K562 (cell line): Measurements from ENCODE around the gene PRKCSH. TPM values are rescaled to one million over a fixed set of nuclear protein-coding genes. Genes with fewer than 3 reads are reported as not detected.

ENCODE experiments used
- ATAC-seq: fragments of 200-7000 bp; cut with Tn5 transposase; 3 replicates; pipeline ENCODE4 v1.9.1; 2020; ENCODE audit warnings: moderate library complexity
- BruUV-seq: library from RNA; stranded (reverse); fragments of 400-500 nt; replicated peaks from 2 replicates; lab custom pipeline; 2021; lab: Mats Ljungman, UMichigan
- CTCF ChIA-PET: fragments of 300-600 bp; formaldehyde crosslinking; extraction: SDS; loops from one replicate; lab custom pipeline; 2021; ENCODE audit warnings: low intra/inter-chr PET ratio; lab: Yijun Ruan, JAX
- POLR2A ChIA-PET: fragments of 300-600, 350-650 bp; sonication (Branson Sonifier 250); formaldehyde crosslinking; extraction: SDS; loops from one replicate; lab custom pipeline; 2021; ENCODE audit warnings: antibody characterized with exemption, inconsistent platforms; lab: Yijun Ruan, JAX
- DNase-seq, 4 experiments: peaks; one replicate each; pipeline versions ENCODE4 v3.0.0 to v3.0.0-alpha.2; 2011 to 2018; ENCODE audit warnings: low spot score in 3 of 4, mixed read lengths in 3 of 4; ENCODE audit errors: extremely low read depth in 1 of 4
- FAIRE-seq: peaks from 2 replicates; lab custom pipeline; 2011; peaks lifted over from hg19 to GRCh38; lab: Jason Lieb, UNC
- H2AFZ ChIP-seq: 2 replicates; pipeline ENCODE4 v1.6.0; 2011; ENCODE audit warnings: low read depth, low read length, control low read depth, inconsistent platforms
- H3K27ac ChIP-seq: fragments of 200-600 bp; 3 replicates; pipeline ENCODE4 v1.8.0; 2011; ENCODE audit warnings: low read depth, mild to moderate bottlenecking, control low read depth, inconsistent platforms, low read length, moderate library complexity, mixed read lengths; ENCODE audit errors: extremely low read depth
- H3K27me3 ChIP-seq, 2 experiments: fragments of 300-600 bp in 1 of 2; 2 replicates in 1 of 2; 3 replicates in 1 of 2; pipeline versions ENCODE4 v1.6.0 to v1.8.0; 2011; ENCODE audit warnings: inconsistent platforms in 2 of 2, low read length in 2 of 2, mild to moderate bottlenecking in 1 of 2, mixed read lengths in 1 of 2, moderate library complexity in 1 of 2; ENCODE audit not compliant: control insufficient read depth in 2 of 2, insufficient read depth in 2 of 2
- H3K36me3 ChIP-seq: fragments of 300-600 bp; 3 replicates; pipeline ENCODE4 v1.8.0; 2011; ENCODE audit warnings: mild to moderate bottlenecking, low read length, inconsistent platforms; ENCODE audit not compliant: control insufficient read depth, insufficient read depth
- H3K4me1 ChIP-seq, 2 experiments: fragments of 200-600 bp in 1 of 2; replicated peaks in 1 of 2; 2 replicates in 1 of 2; 3 replicates in 1 of 2; pipeline versions ENCODE4 v1.5.1 to v1.8.0; 2011; ENCODE audit warnings: inconsistent platforms in 2 of 2, low read length in 2 of 2, mild to moderate bottlenecking in 1 of 2, mixed read lengths in 1 of 2, moderate library complexity in 1 of 2; ENCODE audit not compliant: control insufficient read depth in 2 of 2, insufficient read depth in 2 of 2
- H3K4me2 ChIP-seq: 2 replicates; pipeline ENCODE4 v1.6.1; 2011; ENCODE audit warnings: low read length, control low read depth, inconsistent platforms, mixed read lengths; ENCODE audit not compliant: insufficient read depth
- H3K4me3 ChIP-seq: fragments of 200-600 bp; sonication (generic), shearing (Covaris generic); 2 replicates; pipeline ENCODE4 v1.5.1; 2016; ENCODE audit warnings: control low read depth, inconsistent platforms
- H3K79me2 ChIP-seq: fragments of 200-600 bp; 3 replicates; pipeline ENCODE4 v1.8.0; 2011; ENCODE audit warnings: low read length, inconsistent platforms; ENCODE audit not compliant: control insufficient read depth, insufficient read depth
- H3K9ac ChIP-seq, 2 experiments: 2 replicates each; pipeline versions ENCODE4 v1.6.0 to v1.6.1; 2011; ENCODE audit warnings: low read depth in 2 of 2, low read length in 2 of 2, control low read depth in 1 of 2, inconsistent platforms in 1 of 2, mild to moderate bottlenecking in 1 of 2, mixed read lengths in 1 of 2; ENCODE audit not compliant: insufficient read depth in 1 of 2
- H3K9me1 ChIP-seq: one replicate; pipeline ENCODE4 v1.6.0; 2011; ENCODE audit warnings: inconsistent platforms, mild to moderate bottlenecking, low read length, moderate library complexity; ENCODE audit not compliant: control insufficient read depth, insufficient read depth
- H3K9me3 ChIP-seq: replicated peaks from 2 replicates; pipeline ENCODE4 v1.5.1; 2011; ENCODE audit warnings: low read depth, low read length, inconsistent platforms; ENCODE audit not compliant: control insufficient read depth, insufficient read depth
- H4K20me1 ChIP-seq: replicated peaks from 2 replicates; pipeline ENCODE4 v1.6.1; 2011; ENCODE audit warnings: low read length, inconsistent platforms, mixed read lengths; ENCODE audit not compliant: control insufficient read depth, insufficient read depth
- ARID1B ChIP-seq: fragments of 450-650 bp; IDR thresholded peaks from 2 replicates; pipeline ENCODE4 v1.6.1; 2016; ENCODE audit warnings: antibody characterized with exemption, mild to moderate bottlenecking, inconsistent platforms
- CBFA2T3 ChIP-seq: fragments of 450-650 bp; IDR thresholded peaks from 2 replicates; pipeline ENCODE4 v1.6.1; 2017
- RCOR1 ChIP-seq, 2 experiments: IDR thresholded peaks; 2 replicates each; pipeline ENCODE4 v1.6.1; 2012; ENCODE audit warnings: low read depth in 2 of 2, low read length in 2 of 2, borderline replicate concordance in 1 of 2, improper control_type of control experiment in 1 of 2
- SPI1 ChIP-seq: IDR thresholded peaks from 2 replicates; pipeline ENCODE4 v1.6.1; 2011; ENCODE audit warnings: low read depth, low read length, control low read depth, borderline replicate concordance
- ZEB2 ChIP-seq: fragments of 450-650 bp; IDR thresholded peaks from 2 replicates; pipeline ENCODE4 v1.6.1; 2016
- ZNF41 ChIP-seq: fragments of 250-450 bp; sonication (Bioruptor Pico); conservative IDR thresholded peaks from 2 replicates; pipeline ENCODE4 v1.4.0; 2020; ENCODE audit warnings: mild to moderate bottlenecking
- WGBS: fragments of 100-300 bp; shearing (Covaris generic); methylation state at CpG from one replicate; pipeline ENCODE4 v1.1.6; 2016; ENCODE audit warnings: low coverage, mixed read lengths; ENCODE audit not compliant: insufficient coverage; ENCODE audit errors: missing lambda C conversion rate; 5-methylcytosine and 5-hydroxymethylcytosine counted together
- in situ Hi-C: fragments of 300-500 bp; cut with MboI; formaldehyde crosslinking; loops from 4 replicates; pipeline ENCODE4 v1.15.0; 2018; ENCODE audit warnings: inconsistent platforms, mixed read lengths
- intact Hi-C: fragments of 100-400 bp; cut with micrococcal nuclease; formaldehyde crosslinking; loops from 2 replicates; pipeline ENCODE4 v1.14.2; 2022
- polyA plus RNA-seq, 8 experiments: library from polyadenylated mRNA; depleted of rRNA in 4 of 8; stranded (reverse) in 5 of 8; unstranded in 3 of 8; fragments of >200 nt; fragmentation: Nextera tagmentation in 2 of 8; fragmentation: Illumina TruSeq in 1 of 8; extraction: Ambion mirVana in 2 of 8; extraction: Trizol in 1 of 8; gene quantifications; 2 replicates each; pipeline versions ENCODE4 v1.2.1 to v1.2.3, GENCODE V29; 2011 to 2014; ENCODE audit warnings: inconsistent platforms in 1 of 8, missing spikeins in 1 of 8
- total RNA-seq, 7 experiments: library from RNA; depleted of rRNA in 6 of 7; stranded (reverse); fragments of >200 nt in 6 of 7; fragmentation: Illumina TruSeq in 2 of 7; extraction: Trizol in 2 of 7; gene quantifications; 2 replicates each; pipeline versions ENCODE4 v1.2.1 to v1.2.3, GENCODE V29; 2011 to 2021; ENCODE audit warnings: low replicate concordance in 1 of 7
- TF ChIP-seq, protein P1 (sequence below): sonication (generic); formaldehyde crosslinking; IDR thresholded peaks from 2 replicates; pipeline ENCODE4 v1.8.0; 2022; ENCODE audit warnings: missing genetic modification reagents, mild to moderate bottlenecking, moderate library complexity, borderline replicate concordance
- TF ChIP-seq, protein P2 (sequence below), 3 experiments: fragments of 200-800 bp in 1 of 3; sonication (Bioruptor generic) in 1 of 3; sonication (generic) in 1 of 3; formaldehyde crosslinking in 1 of 3; IDR thresholded peaks; 2 replicates each; pipeline versions ENCODE4 v1.6.1 to v1.8.0; 2016 to 2022; ENCODE audit warnings: mild to moderate bottlenecking in 2 of 3, missing compliant biosample characterization in 2 of 3, missing genetic modification characterization in 2 of 3, missing genetic modification reagents in 1 of 3
- TF ChIP-seq, protein P3 (sequence below): sonication (generic); formaldehyde crosslinking; IDR thresholded peaks from 2 replicates; pipeline ENCODE4 v1.9.0; 2022; ENCODE audit warnings: mild to moderate bottlenecking, missing genetic modification reagents
- TF ChIP-seq, protein P4 (sequence below): sonication (generic); formaldehyde crosslinking; IDR thresholded peaks from 2 replicates; pipeline ENCODE4 v1.9.0; 2022; ENCODE audit warnings: mild to moderate bottlenecking, missing genetic modification reagents

The PRKCSH gene
- total and polyA plus RNA-seq, 9 of the 15 experiments (the other 6 are each of a cell fraction or from before 2014, with no cell fraction given) = 2.3 to 297 (median 48.1) TPM

DNA sequence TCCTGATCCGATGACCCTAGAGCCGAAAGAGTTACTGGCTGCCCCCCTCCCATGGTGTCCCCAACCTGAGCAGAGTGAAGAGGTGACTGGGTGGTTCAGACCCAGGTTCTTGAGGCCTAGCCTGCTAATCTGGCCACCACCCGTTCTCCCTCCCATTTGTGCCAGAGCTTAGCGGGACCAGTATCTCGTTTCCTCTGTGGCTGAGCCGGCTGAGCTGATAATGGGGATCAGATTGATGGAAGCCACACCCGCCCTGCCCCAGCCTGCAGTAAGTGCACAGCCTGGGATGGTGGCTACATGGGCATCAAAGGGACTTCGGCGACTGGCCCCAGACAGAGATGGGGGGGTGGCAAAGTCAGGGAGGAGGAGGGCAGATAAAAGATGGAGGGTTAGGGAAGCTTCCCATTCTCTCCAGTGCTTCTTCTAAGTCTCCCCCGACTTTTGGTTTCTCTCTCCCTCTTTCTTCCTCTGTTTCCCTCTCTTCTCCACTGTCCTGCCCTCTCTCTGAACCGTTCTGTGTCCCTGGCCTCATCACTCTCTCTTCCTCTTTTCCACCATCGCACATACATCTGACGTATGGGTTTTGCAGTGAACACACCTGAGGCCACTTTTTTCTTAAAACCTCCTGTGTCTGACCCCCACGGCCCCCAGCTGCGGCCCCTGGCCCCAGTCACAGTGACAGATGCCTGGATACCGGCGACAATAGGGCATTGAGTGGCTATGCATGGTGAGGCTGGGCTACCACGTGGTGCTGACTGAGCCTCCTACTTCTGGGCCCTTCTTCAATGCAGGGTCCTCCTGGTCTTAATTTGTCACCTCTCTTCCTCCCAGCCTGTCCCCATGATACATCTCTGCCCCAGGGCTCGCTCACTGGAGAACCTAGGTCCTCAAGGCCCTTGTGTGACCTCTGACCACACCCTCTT, 43.0 kb downstream of the PRKCSH start:
- no TSS peak for BruUV-seq
- H3K9me1 ChIP-seq = no peaks in the 10 kb centered on the region
- intact Hi-C loops (no loop called here), in situ Hi-C loops (no loop called here)
- H3K9me3 ChIP-seq = no peaks in the 10 kb centered on the region
- no peak overlapping the region for H3K27ac ChIP-seq
- ChIA-PET CTCF (no interaction called here), POLR2A (no interaction called here)
- DNase-seq (peak in 2 of 4 experiments; percentile 10 to 32), ATAC-seq (no peak), FAIRE-seq (no peak)
- WGBS = 18% methylated on average over 19 of the region's 19 CpGs
- no peak for TF ChIP-seq ARID1B
- TF ChIP-seq, protein P1, sequence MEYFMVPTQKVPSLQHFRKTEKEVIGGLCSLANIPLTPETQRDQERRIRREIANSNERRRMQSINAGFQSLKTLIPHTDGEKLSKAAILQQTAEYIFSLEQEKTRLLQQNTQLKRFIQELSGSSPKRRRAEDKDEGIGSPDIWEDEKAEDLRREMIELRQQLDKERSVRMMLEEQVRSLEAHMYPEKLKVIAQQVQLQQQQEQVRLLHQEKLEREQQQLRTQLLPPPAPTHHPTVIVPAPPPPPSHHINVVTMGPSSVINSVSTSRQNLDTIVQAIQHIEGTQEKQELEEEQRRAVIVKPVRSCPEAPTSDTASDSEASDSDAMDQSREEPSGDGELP (CRISPR knock-in tag) = 0 out of 2 replicates have a peak, but pooled peaks have one; percentile 13
- TF ChIP-seq RCOR1 (IDR thresholded peaks at IDR 0.05; ENCODE audit: borderline replicate concordance in 1 of 2, low read depth in 2 of 2, low read length in 2 of 2) = peak in 1 of 2 experiments; percentile 55; a peak in 2 of 4 replicates
- no peak for TF ChIP-seq ZEB2
- TF ChIP-seq, protein P2, sequence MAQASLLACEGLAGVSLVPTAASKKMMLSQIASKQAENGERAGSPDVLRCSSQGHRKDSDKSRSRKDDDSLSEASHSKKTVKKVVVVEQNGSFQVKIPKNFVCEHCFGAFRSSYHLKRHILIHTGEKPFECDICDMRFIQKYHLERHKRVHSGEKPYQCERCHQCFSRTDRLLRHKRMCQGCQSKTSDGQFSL (CRISPR knock-in tag; IDR thresholded peaks at IDR 0.05) = 0 out of 2 replicates have a peak, but pooled peaks have one; percentile 8
- TF ChIP-seq, protein P2 (tag; IDR thresholded peaks at IDR 0.05) = no peak
- TF ChIP-seq, protein P3, sequence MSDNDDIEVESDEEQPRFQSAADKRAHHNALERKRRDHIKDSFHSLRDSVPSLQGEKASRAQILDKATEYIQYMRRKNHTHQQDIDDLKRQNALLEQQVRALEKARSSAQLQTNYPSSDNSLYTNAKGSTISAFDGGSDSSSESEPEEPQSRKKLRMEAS (CRISPR knock-in tag) = peak; percentile 38; the same call in 1 of the 2 replicates
- TF ChIP-seq, protein P4, sequence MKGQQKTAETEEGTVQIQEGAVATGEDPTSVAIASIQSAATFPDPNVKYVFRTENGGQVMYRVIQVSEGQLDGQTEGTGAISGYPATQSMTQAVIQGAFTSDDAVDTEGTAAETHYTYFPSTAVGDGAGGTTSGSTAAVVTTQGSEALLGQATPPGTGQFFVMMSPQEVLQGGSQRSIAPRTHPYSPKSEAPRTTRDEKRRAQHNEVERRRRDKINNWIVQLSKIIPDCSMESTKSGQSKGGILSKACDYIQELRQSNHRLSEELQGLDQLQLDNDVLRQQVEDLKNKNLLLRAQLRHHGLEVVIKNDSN = peak; percentile 29; the same call in 1 of the 2 replicates
- TF ChIP-seq SPI1 = peak; percentile 32; the same call in 1 of the 2 replicates
- no peak for TF ChIP-seq ZNF41 (CRISPR knock-in tag)
- TF ChIP-seq CBFA2T3 = peak; percentile 50
- H3K4me3 ChIP-seq = no peak overlapping the region
- peaks cover 9 to 49% of the 10 kb centered on the region in 2 experiments; a peak in 4 of 5 replicates for H3K4me1 ChIP-seq
- no peaks in the 10 kb centered on the region for H3K79me2 ChIP-seq
- peak overlapping the region; percentile 78; the same call in 1 of the 2 replicates for H2AFZ ChIP-seq
- no peaks in the 10 kb centered on the region for H3K36me3 ChIP-seq
- peaks cover 0 to 3% of the 10 kb centered on the region in 2 experiments; a peak in 3 of 5 replicates for H3K27me3 ChIP-seq
- no peak overlapping the region for H3K9ac ChIP-seq
- H4K20me1 ChIP-seq = no peaks in the 10 kb centered on the region; the same call in 1 of the 2 replicates
- H3K4me2 ChIP-seq = peak overlapping the region; percentile 51; the same call in 1 of the 2 replicates
